Activated effector memory CD4-positive, alpha-beta T cell treated with anti-CD3 and anti-CD28 coated beads, Interleukin-2, amount 50 U/mL, for 16 hours (primary cell): ENCODE data around the gene STK39.

Source experiments
- DNase-seq: peaks from one replicate; pipeline ENCODE4 v3.0.0-alpha.2; 2020

The STK39 gene

DNA sequence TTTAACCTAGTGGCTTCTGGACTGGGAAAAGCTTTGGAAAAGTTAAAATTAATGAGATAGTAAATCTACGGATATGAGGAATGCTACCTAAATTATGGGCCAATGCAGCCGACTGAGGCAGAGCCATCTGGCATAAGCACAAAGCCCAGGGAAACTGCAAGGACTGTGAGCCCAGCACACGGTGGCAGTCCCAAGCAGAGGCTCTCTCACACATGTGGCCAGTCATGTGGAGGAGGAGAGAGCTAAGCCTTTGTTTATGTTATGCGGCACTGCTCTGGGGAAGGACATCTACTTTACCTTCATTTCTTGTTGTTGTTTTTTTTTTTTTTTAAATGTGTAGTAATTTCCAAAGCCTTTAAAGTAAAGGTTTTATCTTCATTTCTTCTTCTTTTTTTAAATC, 267.0 kb downstream of the STK39 start:
- no peak for DNase-seq

- no peak for DNase-seq
Observed at GRCh38 chr2:167972746-167973145, 274.6 kb downstream of the STK39 start.

DNA sequence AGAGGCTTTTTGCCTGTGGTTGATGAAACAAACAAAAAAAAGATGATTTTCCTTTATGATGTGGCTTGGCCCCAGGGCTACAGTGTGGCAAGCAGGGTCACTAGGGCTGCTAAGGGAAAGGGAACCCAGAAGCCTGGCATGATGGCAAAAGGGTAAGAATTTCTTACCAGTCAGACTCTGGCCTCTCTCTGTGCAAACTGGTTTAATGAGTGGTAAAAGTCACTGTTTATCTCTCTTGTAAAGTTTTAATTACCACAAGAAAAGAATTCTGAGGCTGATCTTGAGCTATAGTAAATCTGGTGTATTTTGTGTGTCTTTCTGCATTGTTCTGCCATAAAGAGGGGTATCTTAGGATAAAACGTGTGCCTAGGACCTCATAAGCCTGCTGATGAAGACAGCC, 275.4 kb downstream of the STK39 start:
- no peak for DNase-seq

- no peak for DNase-seq
Observed at GRCh38 chr2:167966937-167967913, 280.2 kb downstream of the STK39 start.

- DNase-seq: no peak
Observed at GRCh38 chr2:167965907-167966761, 281.3 kb downstream of the STK39 start.

- DNase-seq: no peak
Observed at GRCh38 chr2:167964650-167965413, 282.6 kb downstream of the STK39 start.

GRCh38 chr2:167963899-167964649, 283.3 kb downstream of the STK39 start:
- no peak for DNase-seq

GRCh38 chr2:167962436-167963226, 284.8 kb downstream of the STK39 start:
- DNase-seq: no peak

- no peak for DNase-seq
Observed at GRCh38 chr2:167961536-167962048, 285.8 kb downstream of the STK39 start.

DNA sequence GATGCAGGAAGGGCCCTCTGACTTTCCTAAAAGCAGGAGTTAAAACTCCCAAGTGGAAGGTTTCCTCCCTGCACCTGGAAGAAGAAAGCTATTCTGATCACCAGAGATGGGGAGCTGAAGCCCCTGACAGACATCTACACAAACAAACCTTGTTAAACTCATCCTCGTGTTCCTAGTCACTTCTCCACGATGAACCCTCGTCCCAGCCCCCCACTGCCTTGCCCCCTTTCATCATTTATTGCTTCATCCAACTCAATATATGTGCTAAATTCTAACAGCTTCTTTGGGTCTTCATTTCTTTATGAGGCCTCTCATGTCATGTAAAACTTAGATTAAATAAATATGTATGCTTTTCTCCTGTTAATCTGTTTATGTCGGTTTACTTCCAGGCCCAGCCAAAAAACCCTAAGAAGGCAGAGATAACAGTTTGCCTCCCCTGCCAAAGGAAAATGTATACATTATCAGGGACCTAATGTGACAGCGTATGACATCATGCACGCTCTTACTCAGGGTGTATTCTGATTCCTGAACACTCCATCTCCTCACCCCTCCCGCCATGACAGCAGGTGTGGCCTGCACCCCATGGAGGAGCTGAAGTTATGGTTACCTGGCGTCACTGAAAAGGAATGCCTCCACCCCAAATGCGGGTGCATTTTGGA, 287.2 kb downstream of the STK39 start:
- no peak for DNase-seq

- DNase-seq: no peak
Observed at GRCh38 chr2:167957662-167958061, 289.7 kb downstream of the STK39 start.

DNA sequence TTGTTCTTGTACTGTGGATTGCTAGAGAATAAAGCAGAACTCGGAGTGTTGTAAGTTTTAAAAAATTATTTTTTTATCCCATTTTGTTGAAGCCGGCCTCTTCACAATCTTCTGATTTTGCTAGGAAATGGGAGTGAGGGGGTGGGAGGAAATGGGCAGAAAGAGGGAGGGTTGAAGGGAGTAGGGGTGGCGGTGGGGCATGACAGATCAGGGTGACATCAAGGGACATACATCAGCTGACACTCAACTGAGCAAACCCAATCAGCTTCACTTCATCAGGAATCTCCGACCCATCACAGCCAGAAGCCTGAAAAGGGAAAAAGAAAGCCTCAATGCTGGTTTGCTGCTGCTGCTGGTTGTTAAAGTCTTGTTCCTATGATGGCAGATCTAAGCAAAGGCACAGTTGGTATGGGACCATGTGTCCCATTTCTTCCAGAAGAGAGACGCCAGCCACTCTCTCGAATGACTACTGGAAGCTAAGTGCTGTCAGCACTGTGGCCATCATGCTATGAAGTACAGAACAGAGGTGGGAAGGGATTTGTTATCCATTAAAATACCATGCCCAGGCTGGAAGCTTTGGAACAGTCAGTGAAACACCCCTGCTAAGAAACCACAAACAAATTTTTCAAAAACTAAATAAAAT, 292.0 kb downstream of the STK39 start:
- DNase-seq: no peak

GRCh38 chr2:167954495-167954894, 292.9 kb downstream of the STK39 start:
- no peak for DNase-seq

DNA sequence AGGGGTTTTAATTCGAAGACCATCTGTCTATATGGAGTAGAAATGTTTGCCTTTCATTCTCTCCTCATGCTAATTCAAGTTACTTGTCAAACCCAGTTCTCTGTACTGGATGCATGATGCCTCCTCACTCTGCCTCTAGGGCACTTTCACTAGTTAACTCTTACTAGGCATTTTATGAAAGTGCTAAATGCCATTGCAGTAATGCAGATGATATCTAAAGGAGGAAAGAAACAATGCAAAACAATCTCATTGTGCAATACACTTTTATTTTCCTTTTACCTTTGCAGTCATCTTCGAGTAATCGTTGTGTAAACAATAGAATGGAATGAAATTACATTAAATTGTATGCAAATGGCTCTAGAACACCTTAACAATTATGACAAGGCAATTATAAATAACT, 293.6 kb downstream of the STK39 start:
- no peak for DNase-seq

GRCh38 chr2:167950571-167950970, 296.8 kb downstream of the STK39 start:
- no peak for DNase-seq

DNA sequence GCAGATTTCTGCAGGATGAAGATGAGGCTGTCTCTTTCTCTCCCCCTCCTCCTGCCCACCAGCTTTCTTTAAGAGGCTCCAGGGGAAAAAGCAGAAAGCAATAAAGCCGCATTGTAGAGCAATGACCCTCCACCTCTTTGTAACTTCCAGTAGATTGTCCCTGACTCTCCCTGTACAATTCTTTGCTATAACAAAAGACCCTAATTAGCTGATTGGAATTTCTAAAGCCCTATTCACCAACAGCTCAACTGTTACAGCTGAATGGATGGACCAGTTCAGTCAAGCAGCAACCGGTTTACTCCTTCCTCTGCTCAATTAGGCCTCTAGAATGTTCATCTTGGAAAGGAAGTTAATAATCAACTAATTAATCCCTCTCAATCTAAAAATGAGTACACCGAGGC, 301.0 kb downstream of the STK39 start:
- DNase-seq: no peak

DNA sequence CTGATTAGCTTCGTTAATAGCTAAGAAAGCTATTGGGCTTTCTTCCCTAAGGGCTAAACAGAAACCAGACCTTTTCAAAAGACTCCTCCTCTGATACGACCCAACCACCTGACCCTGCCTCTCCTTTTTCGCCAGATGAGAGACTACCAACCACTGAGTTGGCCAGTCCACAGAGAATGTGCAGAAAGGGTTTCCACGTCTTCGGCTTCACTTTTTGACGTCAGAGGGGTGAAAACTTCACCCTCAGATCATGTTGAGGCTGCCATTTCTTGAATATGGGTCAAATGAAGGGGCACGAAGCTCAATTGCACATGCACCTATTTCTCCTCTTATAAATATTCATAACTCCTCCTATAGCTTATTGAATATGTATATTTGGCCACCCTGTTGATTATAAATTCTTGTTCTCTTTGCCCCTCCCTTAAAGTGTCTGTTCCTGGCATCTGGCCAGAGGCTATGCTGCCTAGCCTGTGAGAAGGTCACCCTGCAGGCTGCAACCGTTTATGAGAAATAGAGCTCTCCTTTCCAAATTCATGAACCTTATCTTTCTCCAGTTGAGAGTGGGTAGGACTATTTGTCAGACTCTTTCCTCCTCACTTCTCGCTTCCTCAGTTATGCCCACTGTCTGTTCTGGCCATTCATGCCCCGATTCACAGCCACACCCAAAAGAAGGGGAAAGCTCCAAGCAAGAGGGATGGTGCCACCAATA, 301.6 kb downstream of the STK39 start:
- no peak for DNase-seq

DNA sequence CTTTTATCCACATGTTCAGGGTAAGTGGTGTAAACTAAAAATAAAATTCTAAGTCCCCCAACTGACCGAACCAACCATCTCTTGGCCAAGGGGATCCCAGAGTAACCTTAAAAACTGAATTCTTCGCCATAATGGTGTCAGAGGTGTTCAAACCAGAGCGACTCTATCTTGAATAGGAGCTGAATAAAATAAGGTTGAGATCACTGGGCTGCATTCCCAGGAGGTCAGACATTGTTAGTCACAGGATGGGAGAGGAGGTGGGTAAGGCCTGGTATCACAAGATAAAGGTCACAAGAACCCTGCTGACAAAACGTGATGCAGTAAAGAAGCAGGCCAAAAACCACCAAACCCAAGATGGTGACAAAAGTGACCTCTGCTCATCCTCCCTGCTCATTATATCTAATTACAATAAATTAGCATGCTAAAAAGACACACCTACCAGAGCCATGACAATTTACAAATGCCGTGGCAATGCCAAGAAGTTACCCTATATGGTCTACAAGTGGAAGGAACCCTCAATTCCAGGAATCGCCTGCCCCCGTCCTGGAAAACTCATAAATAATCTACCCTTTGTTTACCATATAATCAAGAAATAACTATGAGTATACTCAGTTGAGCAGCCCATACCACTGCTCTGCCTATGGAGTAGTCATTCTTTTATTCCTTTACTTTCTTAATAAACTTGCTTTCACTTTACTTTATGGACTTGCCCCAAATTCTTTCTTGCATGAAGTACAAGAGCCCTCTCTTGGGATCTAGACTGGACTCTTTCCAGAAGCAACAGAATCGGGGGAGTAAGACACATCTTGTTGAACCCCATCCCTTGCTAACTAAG, 302.4 kb downstream of the STK39 start:
- no peak for DNase-seq
